Measurements from ENCODE around the gene TBXA2R.
"Not testable (repeated sequence)": the region's sequence is repeated elsewhere in the genome, so short reads cannot be mapped to it uniquely, and the experiment has no call there.

TBXA2R gene

DNA sequence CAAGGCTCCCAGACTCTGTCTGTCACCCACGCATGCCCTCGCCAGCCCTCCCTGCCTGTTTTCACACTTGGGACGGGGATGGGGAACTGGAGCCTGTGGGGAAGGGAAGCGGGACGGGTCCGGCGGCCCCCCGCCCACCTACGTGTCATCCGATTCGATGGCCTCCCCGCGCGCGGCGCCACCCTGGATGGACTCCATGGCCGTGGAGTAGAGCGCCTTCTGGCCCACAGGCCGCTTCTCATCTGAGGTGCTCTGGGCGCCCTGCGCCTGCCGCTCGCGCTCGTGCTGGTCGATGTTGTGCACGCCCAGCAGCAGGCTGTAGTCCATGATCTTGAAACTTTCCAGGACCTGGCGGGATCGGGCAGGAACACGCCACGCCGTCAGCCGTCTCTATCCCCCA is 45.0 kb upstream of the TBXA2R start:
- no peaks in the 10 kb centered on the region for H3K9me3 ChIP-seq (ENCODE audit: insufficient read depth, low read depth, low read length)
- no peak overlapping the region for H3K4me2 ChIP-seq (ENCODE audit: low read depth, low read length, poor library complexity, severe bottlenecking)
- no peaks in the 10 kb centered on the region for H3K79me2 ChIP-seq (ENCODE audit: insufficient read depth, low read length)
- H3K9me2 ChIP-seq (replicated peaks; ENCODE audit: low read depth, low read length): no peaks in the 10 kb centered on the region
- no peak overlapping the region for H3K4me3 ChIP-seq (ENCODE audit: low read length, poor library complexity, severe bottlenecking)
- no peak for TF ChIP-seq EZH2phosphoT487 (IDR thresholded peaks at IDR 0.05; ENCODE audit: borderline replicate concordance)
- TF ChIP-seq, protein P1, sequence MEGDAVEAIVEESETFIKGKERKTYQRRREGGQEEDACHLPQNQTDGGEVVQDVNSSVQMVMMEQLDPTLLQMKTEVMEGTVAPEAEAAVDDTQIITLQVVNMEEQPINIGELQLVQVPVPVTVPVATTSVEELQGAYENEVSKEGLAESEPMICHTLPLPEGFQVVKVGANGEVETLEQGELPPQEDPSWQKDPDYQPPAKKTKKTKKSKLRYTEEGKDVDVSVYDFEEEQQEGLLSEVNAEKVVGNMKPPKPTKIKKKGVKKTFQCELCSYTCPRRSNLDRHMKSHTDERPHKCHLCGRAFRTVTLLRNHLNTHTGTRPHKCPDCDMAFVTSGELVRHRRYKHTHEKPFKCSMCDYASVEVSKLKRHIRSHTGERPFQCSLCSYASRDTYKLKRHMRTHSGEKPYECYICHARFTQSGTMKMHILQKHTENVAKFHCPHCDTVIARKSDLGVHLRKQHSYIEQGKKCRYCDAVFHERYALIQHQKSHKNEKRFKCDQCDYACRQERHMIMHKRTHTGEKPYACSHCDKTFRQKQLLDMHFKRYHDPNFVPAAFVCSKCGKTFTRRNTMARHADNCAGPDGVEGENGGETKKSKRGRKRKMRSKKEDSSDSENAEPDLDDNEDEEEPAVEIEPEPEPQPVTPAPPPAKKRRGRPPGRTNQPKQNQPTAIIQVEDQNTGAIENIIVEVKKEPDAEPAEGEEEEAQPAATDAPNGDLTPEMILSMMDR (conservative IDR thresholded peaks at IDR 0.05; ENCODE audit: low read length): no peak
- no peak overlapping the region for H2AFZ ChIP-seq (ENCODE audit: low read length)
- H3K36me3 ChIP-seq (ENCODE audit: insufficient read depth, low read length): no peaks in the 10 kb centered on the region
- no peaks in the 10 kb centered on the region for H4K20me1 ChIP-seq (ENCODE audit: insufficient read depth, low read length, poor library complexity, severe bottlenecking)
- no peaks in the 10 kb centered on the region for H3K27me3 ChIP-seq (ENCODE audit: insufficient read depth, low read length, poor library complexity, severe bottlenecking)
- no peak overlapping the region for H3K9ac ChIP-seq (ENCODE audit: low read depth, low read length, poor library complexity, severe bottlenecking)
- H3F3A ChIP-seq (ENCODE audit: low read depth): no peaks in the 10 kb centered on the region
- H3K4me1 ChIP-seq (ENCODE audit: insufficient read depth, low read length, poor library complexity, severe bottlenecking): no peaks in the 10 kb centered on the region

DNA sequence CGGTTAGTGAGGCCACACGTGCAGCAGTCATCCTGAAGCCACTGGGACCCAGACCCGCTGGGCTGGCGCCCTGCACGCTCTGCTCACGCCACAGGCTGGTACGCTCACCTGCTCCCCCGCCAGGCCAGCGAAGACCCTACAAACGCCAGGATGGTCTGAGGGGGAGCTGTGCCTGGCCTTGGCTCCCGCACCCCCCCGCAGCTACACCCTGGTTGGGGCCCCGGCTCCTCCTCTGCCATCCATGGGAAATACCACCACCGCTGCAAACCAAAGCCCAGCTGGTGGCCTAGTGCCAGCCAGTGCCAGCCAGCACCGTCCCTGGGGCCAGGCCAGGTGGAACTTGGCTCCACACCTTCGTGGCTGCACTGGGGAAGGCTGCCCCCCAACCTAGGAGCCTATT is 43.2 kb upstream of the TBXA2R start:
- no peaks in the 10 kb centered on the region for H3K9me2 ChIP-seq (replicated peaks; ENCODE audit: low read depth, low read length)
- H3F3A ChIP-seq (ENCODE audit: low read depth): no peaks in the 10 kb centered on the region
- no peaks in the 10 kb centered on the region for H3K9me3 ChIP-seq (ENCODE audit: insufficient read depth, low read depth, low read length)
- no peaks in the 10 kb centered on the region for H3K4me1 ChIP-seq (ENCODE audit: insufficient read depth, low read length, poor library complexity, severe bottlenecking)
- H2AFZ ChIP-seq (ENCODE audit: low read length): no peak overlapping the region
- no peaks in the 10 kb centered on the region for H3K27me3 ChIP-seq (ENCODE audit: insufficient read depth, low read length, poor library complexity, severe bottlenecking)
- TF ChIP-seq, protein P1 (conservative IDR thresholded peaks at IDR 0.05; ENCODE audit: low read length): no peak
- TF ChIP-seq EZH2phosphoT487 (IDR thresholded peaks at IDR 0.05; ENCODE audit: borderline replicate concordance): no peak
- H4K20me1 ChIP-seq (ENCODE audit: insufficient read depth, low read length, poor library complexity, severe bottlenecking): no peaks in the 10 kb centered on the region
- H3K9ac ChIP-seq (ENCODE audit: low read depth, low read length, poor library complexity, severe bottlenecking): no peak overlapping the region
- no peaks in the 10 kb centered on the region for H3K36me3 ChIP-seq (ENCODE audit: insufficient read depth, low read length)
- no peak overlapping the region for H3K4me2 ChIP-seq (ENCODE audit: low read depth, low read length, poor library complexity, severe bottlenecking)
- no peaks in the 10 kb centered on the region for H3K79me2 ChIP-seq (ENCODE audit: insufficient read depth, low read length)
- no peak overlapping the region for H3K4me3 ChIP-seq (ENCODE audit: low read length, poor library complexity, severe bottlenecking)

DNA sequence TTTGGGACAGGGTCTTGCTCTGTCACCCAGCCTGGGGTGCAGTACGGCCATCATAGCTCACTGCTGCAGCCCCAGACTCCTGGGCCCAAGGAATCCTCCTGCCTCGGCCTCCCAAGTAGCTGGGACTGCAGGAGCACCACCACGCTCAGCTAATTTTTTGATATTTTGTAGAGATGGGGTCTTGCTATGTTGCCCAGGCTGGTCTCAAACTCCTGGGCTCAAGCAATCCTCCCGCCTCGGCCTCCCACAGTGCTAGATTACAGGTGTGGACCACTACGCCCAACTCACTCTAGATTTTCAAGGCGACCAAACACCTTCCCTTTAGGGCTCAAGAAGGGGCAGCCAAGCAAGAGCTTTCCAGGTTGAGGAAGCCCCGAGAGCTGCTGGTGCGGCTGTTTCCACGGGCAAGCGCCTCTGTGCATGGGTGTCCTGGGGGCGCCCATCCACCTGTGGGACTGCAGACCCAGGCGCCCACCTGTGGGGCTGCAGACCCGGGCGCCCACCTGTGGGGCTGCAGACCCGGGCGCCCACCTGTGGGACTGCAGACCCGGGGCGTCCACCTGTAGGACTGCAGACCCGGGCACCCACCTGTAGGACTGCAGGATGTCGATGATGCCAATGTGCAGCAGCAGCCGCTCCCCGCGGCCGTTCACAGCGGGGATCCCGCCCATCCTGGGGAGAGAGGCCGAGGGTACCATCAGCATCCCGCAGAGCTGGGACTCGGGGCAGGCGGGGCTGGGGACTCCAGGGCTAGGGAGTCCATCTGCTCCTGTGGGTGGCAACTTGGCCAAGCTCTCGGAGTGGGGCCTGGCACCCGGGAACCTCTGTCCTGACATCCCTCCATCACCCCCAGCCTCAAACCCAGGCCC is 41.6 kb upstream of the TBXA2R start:
- H3K9me3 ChIP-seq (ENCODE audit: insufficient read depth, low read depth, low read length): no peaks in the 10 kb centered on the region
- H3K9me2 ChIP-seq (replicated peaks; ENCODE audit: low read depth, low read length): no peaks in the 10 kb centered on the region
- no peaks in the 10 kb centered on the region for H3F3A ChIP-seq (ENCODE audit: low read depth)
- no peak overlapping the region for H3K4me2 ChIP-seq (ENCODE audit: low read depth, low read length, poor library complexity, severe bottlenecking)
- H2AFZ ChIP-seq (ENCODE audit: low read length): no peak overlapping the region
- H3K27me3 ChIP-seq (ENCODE audit: insufficient read depth, low read length, poor library complexity, severe bottlenecking): no peaks in the 10 kb centered on the region
- H3K4me3 ChIP-seq (ENCODE audit: low read length, poor library complexity, severe bottlenecking): no peak overlapping the region
- no peaks in the 10 kb centered on the region for H3K4me1 ChIP-seq (ENCODE audit: insufficient read depth, low read length, poor library complexity, severe bottlenecking)
- TF ChIP-seq EZH2phosphoT487 (IDR thresholded peaks at IDR 0.05; ENCODE audit: borderline replicate concordance): no peak
- TF ChIP-seq, protein P1 (conservative IDR thresholded peaks at IDR 0.05; ENCODE audit: low read length): no peak
- H3K79me2 ChIP-seq (ENCODE audit: insufficient read depth, low read length): no peaks in the 10 kb centered on the region
- no peak overlapping the region for H3K9ac ChIP-seq (ENCODE audit: low read depth, low read length, poor library complexity, severe bottlenecking)
- no peaks in the 10 kb centered on the region for H4K20me1 ChIP-seq (ENCODE audit: insufficient read depth, low read length, poor library complexity, severe bottlenecking)
- no peaks in the 10 kb centered on the region for H3K36me3 ChIP-seq (ENCODE audit: insufficient read depth, low read length)

DNA sequence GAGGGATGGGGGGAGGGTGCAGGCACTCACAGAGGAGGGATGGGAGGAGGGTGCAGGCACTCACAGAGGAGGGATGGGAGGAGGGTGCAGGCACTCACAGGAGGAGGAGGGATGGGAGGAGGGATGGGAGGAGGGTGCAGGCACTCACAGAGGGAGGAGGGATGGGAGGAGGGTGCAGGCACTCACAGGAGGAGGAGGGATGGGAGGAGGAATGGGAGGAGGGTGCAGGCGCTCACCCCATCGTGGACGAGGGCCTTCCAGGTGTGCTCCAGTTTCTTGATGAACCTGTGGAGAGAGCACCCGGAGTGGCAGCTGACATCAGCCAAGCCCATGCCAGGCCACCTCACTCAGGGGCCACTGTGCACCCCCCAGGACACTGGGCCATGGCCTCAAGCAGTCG is 40.4 kb upstream of the TBXA2R start:
- not testable (repeated sequence) for H3K27me3 ChIP-seq (ENCODE audit: insufficient read depth, low read length, poor library complexity, severe bottlenecking); H3K9me3 ChIP-seq (ENCODE audit: insufficient read depth, low read depth, low read length); H2AFZ ChIP-seq (ENCODE audit: low read length); H3K79me2 ChIP-seq (ENCODE audit: insufficient read depth, low read length); H3K9me2 ChIP-seq (replicated peaks; ENCODE audit: low read depth, low read length); H3K9ac ChIP-seq (ENCODE audit: low read depth, low read length, poor library complexity, severe bottlenecking); H3K4me1 ChIP-seq (ENCODE audit: insufficient read depth, low read length, poor library complexity, severe bottlenecking); H3K4me2 ChIP-seq (ENCODE audit: low read depth, low read length, poor library complexity, severe bottlenecking); H3K4me3 ChIP-seq (ENCODE audit: low read length, poor library complexity, severe bottlenecking); H4K20me1 ChIP-seq (ENCODE audit: insufficient read depth, low read length, poor library complexity, severe bottlenecking); H3K36me3 ChIP-seq (ENCODE audit: insufficient read depth, low read length); H3F3A ChIP-seq (ENCODE audit: low read depth)

Data from Loucy (cell line).